HFFc6 (cell line): ENCODE measurements around the gene SEC24A. TPM values are rescaled to one million over a fixed set of nuclear protein-coding genes. Genes with fewer than 3 reads are reported as not detected.
"Not testable (repeated sequence)": the region's sequence is repeated elsewhere in the genome, so short reads cannot be mapped to it uniquely, and the experiment has no call there.

Source experiments
- DNase-seq: peaks from one replicate; pipeline ENCODE4 v3.0.0-alpha.2; 2018
- H3K27ac Mint-ChIP-seq: 2 replicates; pipeline ENCODE4 v1.8.0; 2020; ENCODE audit warnings: mild to moderate bottlenecking, mixed read lengths
- H3K27me3 Mint-ChIP-seq: 2 replicates; pipeline ENCODE4 v1.8.0; 2021; ENCODE audit warnings: mild to moderate bottlenecking, moderate library complexity, mixed read lengths; ENCODE audit not compliant: insufficient read depth
- H3K36me3 Mint-ChIP-seq: 2 replicates; pipeline ENCODE4 v1.8.0; 2021; ENCODE audit warnings: low read depth, mixed read lengths
- H3K4me1 Mint-ChIP-seq: 2 replicates; pipeline ENCODE4 v1.8.0; 2020; ENCODE audit warnings: low read depth, mixed read lengths
- H3K4me3 Mint-ChIP-seq: 2 replicates; pipeline ENCODE4 v1.8.0; 2020; ENCODE audit warnings: mild to moderate bottlenecking, moderate library complexity, mixed read lengths
- H3K9me3 Mint-ChIP-seq: 2 replicates; pipeline ENCODE4 v1.8.0; 2020; ENCODE audit warnings: mild to moderate bottlenecking, mixed read lengths
- CTCF ChIP-seq: fragments of 200-600 bp; sonication (generic); IDR thresholded peaks from 2 replicates; pipeline ENCODE4 v1.5.0; 2021; ENCODE audit warnings: antibody characterized with exemption, mild to moderate bottlenecking
- total RNA-seq, 6 experiments: library from RNA; stranded (reverse); fragmentation: NEBNext Ultra II Directional; extraction: Animal tissue kit (Norgen Biotek cat#: 25700); gene quantifications; 2 replicates in 1 of 6; 3 replicates in 5 of 6; pipeline ENCODE4 v1.2.3, GENCODE V29; 2021

SEC24A gene
- total RNA-seq, 6 experiments from 2014 or later: 37.3 to 45.5 (median 42.2) TPM

GRCh38 chr5:134620634-134621033 lies 28.0 kb upstream of the SEC24A start:
- no peak overlapping the region for H3K27ac Mint-ChIP-seq
- H3K9me3 Mint-ChIP-seq: no peaks in the 10 kb centered on the region
- H3K27me3 Mint-ChIP-seq: no peaks in the 10 kb centered on the region; the same call in 1 of the 2 replicates
- no peak for TF ChIP-seq CTCF
- peaks cover 22% of the 10 kb centered on the region; the same call in 1 of the 2 replicates for H3K36me3 Mint-ChIP-seq
- no peak overlapping the region for H3K4me3 Mint-ChIP-seq
- no peak for DNase-seq
- H3K4me1 Mint-ChIP-seq: peaks cover 8% of the 10 kb centered on the region

GRCh38 chr5:134625559-134625958 lies 23.0 kb upstream of the SEC24A start:
- no peak overlapping the region for H3K4me3 Mint-ChIP-seq
- no peak for DNase-seq
- H3K4me1 Mint-ChIP-seq: peaks cover 15% of the 10 kb centered on the region
- no peak overlapping the region for H3K27ac Mint-ChIP-seq
- H3K36me3 Mint-ChIP-seq: peaks cover 4% of the 10 kb centered on the region; the same call in 1 of the 2 replicates
- TF ChIP-seq CTCF: no peak
- H3K9me3 Mint-ChIP-seq: no peaks in the 10 kb centered on the region
- H3K27me3 Mint-ChIP-seq: no peaks in the 10 kb centered on the region; the same call in 1 of the 2 replicates

- Mint-ChIP-seq H3K27ac (no peak overlapping the region), H3K4me3 (no peak overlapping the region), H3K36me3 (peaks cover 4% of the 10 kb centered on the region; the same call in 1 of the 2 replicates), H3K4me1 (peaks cover 21% of the 10 kb centered on the region), H3K9me3 (no peaks in the 10 kb centered on the region), H3K27me3 (no peaks in the 10 kb centered on the region; the same call in 1 of the 2 replicates)
- TF ChIP-seq CTCF: no peak
- no peak for DNase-seq
Measured at GRCh38 chr5:134626369-134627014, 22.1 kb upstream of the SEC24A start.

GRCh38 chr5:134634227-134634626 lies 14.4 kb upstream of the SEC24A start:
- no peak for TF ChIP-seq CTCF
- Mint-ChIP-seq H3K36me3 (no peaks in the 10 kb centered on the region), H3K4me1 (peaks cover 8% of the 10 kb centered on the region), H3K9me3 (no peaks in the 10 kb centered on the region), H3K27ac (no peak overlapping the region), H3K27me3 (no peaks in the 10 kb centered on the region; the same call in 1 of the 2 replicates), H3K4me3 (no peak overlapping the region)
- DNase-seq: no peak

GRCh38 chr5:134635366-134635765 lies 13.2 kb upstream of the SEC24A start:
- H3K27ac Mint-ChIP-seq, H3K36me3 Mint-ChIP-seq, H3K27me3 Mint-ChIP-seq, H3K4me1 Mint-ChIP-seq, H3K4me3 Mint-ChIP-seq, DNase-seq, H3K9me3 Mint-ChIP-seq: not testable (repeated sequence)

- Mint-ChIP-seq H3K4me1 (no peaks in the 10 kb centered on the region), H3K9me3 (no peaks in the 10 kb centered on the region), H3K27ac (no peak overlapping the region; the same call in 1 of the 2 replicates), H3K27me3 (peaks cover 2% of the 10 kb centered on the region; the same call in 1 of the 2 replicates), H3K36me3 (no peaks in the 10 kb centered on the region), H3K4me3 (no peak overlapping the region)
- DNase-seq: no peak
- TF ChIP-seq CTCF: no peak
Measured at GRCh38 chr5:134637116-134637721, 11.4 kb upstream of the SEC24A start.
